ENCODE measurements around the gene ARHGDIB.

ARHGDIB gene

GRCh38 chr12:14964406-14964805, 3.0 kb upstream of the ARHGDIB start:
- Histone ChIP-seq H3K4me3 (ENCODE audit: low read length in 2 of 2) (no peak overlapping the region), H3K36me3 (ENCODE audit: control insufficient read depth in 2 of 2, insufficient read depth in 2 of 2, low read length in 2 of 2) (no peaks in the 10 kb centered on the region), H3K27ac (ENCODE audit: low read length) (no peak overlapping the region), H3K9ac (ENCODE audit: low read length in 2 of 2) (no peak overlapping the region), H3K4me1 (ENCODE audit: control insufficient read depth, insufficient read depth, low read length) (no peaks in the 10 kb centered on the region), H3K9me3 (ENCODE audit: control insufficient read depth in 2 of 2, low read length in 2 of 2) (no peaks in the 10 kb centered on the region), H3K27me3 (ENCODE audit: control insufficient read depth in 1 of 2, insufficient read depth in 2 of 2, low read length in 2 of 2) (no peaks in the 10 kb centered on the region)

GRCh38 chr12:14963520-14963919, 2.1 kb upstream of the ARHGDIB start:
- H3K4me3 ChIP-seq (ENCODE audit: low read length in 2 of 2) = no peak overlapping the region
- no peak overlapping the region for H3K9ac ChIP-seq (ENCODE audit: low read length in 2 of 2)
- H3K9me3 ChIP-seq (ENCODE audit: control insufficient read depth in 2 of 2, low read length in 2 of 2) = no peaks in the 10 kb centered on the region
- H3K27me3 ChIP-seq (ENCODE audit: control insufficient read depth in 1 of 2, insufficient read depth in 2 of 2, low read length in 2 of 2) = no peaks in the 10 kb centered on the region
- no peak overlapping the region for H3K27ac ChIP-seq (ENCODE audit: low read length)
- H3K4me1 ChIP-seq (ENCODE audit: control insufficient read depth, insufficient read depth, low read length) = no peaks in the 10 kb centered on the region
- H3K36me3 ChIP-seq (ENCODE audit: control insufficient read depth in 2 of 2, insufficient read depth in 2 of 2, low read length in 2 of 2) = no peaks in the 10 kb centered on the region

GRCh38 chr12:14962797-14963196, 1.4 kb upstream of the ARHGDIB start:
- Histone ChIP-seq H3K36me3 (ENCODE audit: control insufficient read depth in 2 of 2, insufficient read depth in 2 of 2, low read length in 2 of 2) (no peaks in the 10 kb centered on the region), H3K4me1 (ENCODE audit: control insufficient read depth, insufficient read depth, low read length) (peaks cover under 1% of the 10 kb centered on the region), H3K27ac (ENCODE audit: low read length) (no peak overlapping the region), H3K9ac (ENCODE audit: low read length in 2 of 2) (no peak overlapping the region), H3K9me3 (ENCODE audit: control insufficient read depth in 2 of 2, low read length in 2 of 2) (no peaks in the 10 kb centered on the region), H3K27me3 (ENCODE audit: control insufficient read depth in 1 of 2, insufficient read depth in 2 of 2, low read length in 2 of 2) (no peaks in the 10 kb centered on the region), H3K4me3 (ENCODE audit: low read length in 2 of 2) (no peak overlapping the region)

DNA sequence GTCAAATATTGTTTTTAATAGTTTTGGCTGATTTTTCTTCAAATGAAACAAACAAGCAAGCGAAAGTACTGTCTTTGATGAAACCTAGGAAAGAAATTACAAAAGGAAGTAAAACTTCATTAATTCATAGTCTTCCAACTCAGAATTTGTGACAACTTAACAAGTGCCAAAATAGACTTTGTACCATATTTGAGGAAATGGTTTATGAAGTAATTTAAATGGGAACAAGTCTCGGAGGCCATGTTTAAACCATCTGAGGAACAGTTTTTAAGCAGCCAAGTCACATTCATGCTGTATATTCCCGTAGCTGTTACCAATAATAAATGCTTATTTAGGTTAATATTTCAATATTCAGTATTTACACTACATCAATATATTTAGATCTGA, 745 bp upstream of the ARHGDIB start:
- H3K4me1 ChIP-seq (ENCODE audit: control insufficient read depth, insufficient read depth, low read length) = peaks cover 6% of the 10 kb centered on the region

GRCh38 chr12:14960548-14961465, 594 bp downstream of the ARHGDIB start:
- Histone ChIP-seq H3K27me3 (ENCODE audit: control insufficient read depth in 1 of 2, insufficient read depth in 2 of 2, low read length in 2 of 2) (no peaks in the 10 kb centered on the region), H3K9me3 (ENCODE audit: control insufficient read depth in 2 of 2, low read length in 2 of 2) (no peaks in the 10 kb centered on the region), H3K4me3 (ENCODE audit: low read length in 2 of 2) (peak overlapping the region in 1 of 2 donors; percentile 58), H3K4me1 (ENCODE audit: control insufficient read depth, insufficient read depth, low read length) (peaks cover 12% of the 10 kb centered on the region), H3K27ac (ENCODE audit: low read length) (peak overlapping the region; percentile 13), H3K36me3 (ENCODE audit: control insufficient read depth in 2 of 2, insufficient read depth in 2 of 2, low read length in 2 of 2) (no peaks in the 10 kb centered on the region), H3K9ac (ENCODE audit: low read length in 2 of 2) (no peak overlapping the region)

More for the DNA sequence above, 745 bp upstream of the ARHGDIB start:
- peak overlapping the region; percentile 13 for H3K27ac ChIP-seq (ENCODE audit: low read length)
- no peaks in the 10 kb centered on the region for H3K36me3 ChIP-seq (ENCODE audit: control insufficient read depth in 2 of 2, insufficient read depth in 2 of 2, low read length in 2 of 2)
- no peaks in the 10 kb centered on the region for H3K9me3 ChIP-seq (ENCODE audit: control insufficient read depth in 2 of 2, low read length in 2 of 2)
- H3K4me3 ChIP-seq (ENCODE audit: low read length in 2 of 2) = no peak overlapping the region
- no peak overlapping the region for H3K9ac ChIP-seq (ENCODE audit: low read length in 2 of 2)
- H3K27me3 ChIP-seq (ENCODE audit: control insufficient read depth in 1 of 2, insufficient read depth in 2 of 2, low read length in 2 of 2) = no peaks in the 10 kb centered on the region

DNA sequence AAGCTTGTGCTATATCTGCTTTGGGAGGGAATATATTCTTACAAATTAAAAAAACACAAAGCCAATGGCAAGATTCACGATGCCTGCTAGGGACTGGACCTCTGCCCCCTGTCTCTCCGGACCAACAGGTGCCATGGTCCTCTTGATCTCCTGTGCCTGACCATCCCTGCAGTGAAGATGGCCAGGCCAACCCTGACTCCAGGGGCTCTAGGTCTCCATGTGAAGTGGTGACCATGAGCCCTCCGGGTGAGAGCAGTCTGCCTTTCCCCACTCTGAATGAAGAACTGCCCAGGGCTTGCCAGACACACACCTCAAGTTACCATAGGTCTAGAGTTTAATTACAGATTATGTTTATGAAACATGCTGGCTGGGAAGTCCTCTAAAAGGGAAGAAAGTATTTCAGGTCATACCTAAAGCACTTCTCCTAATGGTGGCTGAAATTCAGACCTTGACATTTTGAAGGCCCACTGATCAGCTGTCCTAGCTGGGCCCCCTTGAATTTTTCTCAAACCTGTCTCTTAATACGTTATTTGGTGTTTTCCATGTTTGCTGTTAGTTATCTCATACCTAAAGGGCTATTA, 1.4 kb downstream of the ARHGDIB start:
- H3K4me3 ChIP-seq (ENCODE audit: low read length in 2 of 2) = peak overlapping the region in 1 of 2 donors; percentile 31
- no peak overlapping the region for H3K9ac ChIP-seq (ENCODE audit: low read length in 2 of 2)
- H3K27ac ChIP-seq (ENCODE audit: low read length) = peak overlapping the region; percentile 8

GRCh38 chr12:14959463-14959862, 1.9 kb downstream of the ARHGDIB start:
- Histone ChIP-seq H3K9ac (ENCODE audit: low read length in 2 of 2) (no peak overlapping the region), H3K27me3 (ENCODE audit: control insufficient read depth in 1 of 2, insufficient read depth in 2 of 2, low read length in 2 of 2) (no peaks in the 10 kb centered on the region), H3K36me3 (ENCODE audit: control insufficient read depth in 2 of 2, insufficient read depth in 2 of 2, low read length in 2 of 2) (no peaks in the 10 kb centered on the region), H3K4me1 (ENCODE audit: control insufficient read depth, insufficient read depth, low read length) (peaks cover 12% of the 10 kb centered on the region), H3K27ac (ENCODE audit: low read length) (no peak overlapping the region), H3K9me3 (ENCODE audit: control insufficient read depth in 2 of 2, low read length in 2 of 2) (no peaks in the 10 kb centered on the region), H3K4me3 (ENCODE audit: low read length in 2 of 2) (peak overlapping the region in 1 of 2 donors; percentile 31)

More for the DNA sequence above, 1.4 kb downstream of the ARHGDIB start:
- peaks cover 12% of the 10 kb centered on the region for H3K4me1 ChIP-seq (ENCODE audit: control insufficient read depth, insufficient read depth, low read length)
- no peaks in the 10 kb centered on the region for H3K27me3 ChIP-seq (ENCODE audit: control insufficient read depth in 1 of 2, insufficient read depth in 2 of 2, low read length in 2 of 2)
- no peaks in the 10 kb centered on the region for H3K9me3 ChIP-seq (ENCODE audit: control insufficient read depth in 2 of 2, low read length in 2 of 2)
- H3K36me3 ChIP-seq (ENCODE audit: control insufficient read depth in 2 of 2, insufficient read depth in 2 of 2, low read length in 2 of 2) = no peaks in the 10 kb centered on the region

DNA sequence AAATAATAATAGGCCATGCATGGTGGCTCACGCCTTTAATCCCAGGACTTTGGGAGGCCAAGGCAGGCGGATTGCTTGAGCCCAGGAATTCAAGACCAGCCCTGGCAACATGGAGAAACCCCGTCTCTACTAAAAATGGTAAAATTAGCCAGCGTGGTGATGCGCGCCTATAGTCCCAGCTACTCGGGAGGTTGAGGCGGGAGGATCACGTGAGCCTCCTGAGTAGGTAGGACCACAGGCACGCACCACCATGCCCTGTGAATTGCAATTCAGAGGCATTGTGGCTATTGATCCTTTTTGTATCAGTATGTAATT, 2.3 kb downstream of the ARHGDIB start:
- no peaks in the 10 kb centered on the region for H3K27me3 ChIP-seq (ENCODE audit: control insufficient read depth in 1 of 2, insufficient read depth in 2 of 2, low read length in 2 of 2)
- H3K9me3 ChIP-seq (ENCODE audit: control insufficient read depth in 2 of 2, low read length in 2 of 2) = no peaks in the 10 kb centered on the region
- H3K27ac ChIP-seq (ENCODE audit: low read length) = no peak overlapping the region
- no peak overlapping the region for H3K9ac ChIP-seq (ENCODE audit: low read length in 2 of 2)
- no peaks in the 10 kb centered on the region for H3K36me3 ChIP-seq (ENCODE audit: control insufficient read depth in 2 of 2, insufficient read depth in 2 of 2, low read length in 2 of 2)
- peaks cover 12% of the 10 kb centered on the region for H3K4me1 ChIP-seq (ENCODE audit: control insufficient read depth, insufficient read depth, low read length)
- H3K4me3 ChIP-seq (ENCODE audit: low read length in 2 of 2) = no peak overlapping the region

- no peaks in the 10 kb centered on the region for H3K36me3 ChIP-seq (ENCODE audit: control insufficient read depth in 2 of 2, insufficient read depth in 2 of 2, low read length in 2 of 2)
- H3K9me3 ChIP-seq (ENCODE audit: control insufficient read depth in 2 of 2, low read length in 2 of 2) = no peaks in the 10 kb centered on the region
- peaks cover 12% of the 10 kb centered on the region for H3K4me1 ChIP-seq (ENCODE audit: control insufficient read depth, insufficient read depth, low read length)
- peak overlapping the region; percentile 46 for H3K27ac ChIP-seq (ENCODE audit: low read length)
- no peaks in the 10 kb centered on the region for H3K27me3 ChIP-seq (ENCODE audit: control insufficient read depth in 1 of 2, insufficient read depth in 2 of 2, low read length in 2 of 2)
- no peak overlapping the region for H3K9ac ChIP-seq (ENCODE audit: low read length in 2 of 2)
- no peak overlapping the region for H3K4me3 ChIP-seq (ENCODE audit: low read length in 2 of 2)
Observed at GRCh38 chr12:14958361-14959125, 2.9 kb downstream of the ARHGDIB start.

DNA sequence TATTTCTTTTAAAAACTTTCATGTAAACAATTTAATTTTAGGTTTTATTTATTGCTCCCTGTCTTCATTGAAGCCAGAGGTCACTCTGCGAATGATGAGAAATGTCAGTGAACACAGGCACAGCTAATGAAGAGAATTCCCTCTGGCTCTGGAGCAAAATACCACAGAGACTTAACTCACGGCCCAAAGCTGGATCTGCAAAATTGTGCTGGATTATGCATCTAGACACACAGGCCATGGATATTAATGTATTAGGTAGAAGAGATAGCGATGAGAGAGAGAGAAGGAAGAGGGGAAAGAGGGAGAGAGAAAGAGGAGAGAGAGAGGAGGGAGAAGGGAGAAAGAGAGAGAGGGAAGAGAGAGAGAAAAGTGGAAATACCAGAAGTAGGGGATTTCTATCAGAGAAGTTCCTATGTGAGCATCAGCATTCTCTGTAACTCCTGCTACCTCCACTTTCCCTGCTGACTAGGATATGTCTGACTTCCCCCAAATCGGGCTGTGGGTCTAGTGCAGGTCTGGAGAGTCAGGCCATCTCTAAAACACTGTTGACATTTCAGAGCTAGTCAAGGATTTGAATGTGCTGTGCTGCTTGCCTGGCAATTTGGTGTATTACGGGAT, 3.7 kb downstream of the ARHGDIB start:
- Histone ChIP-seq H3K36me3 (ENCODE audit: control insufficient read depth in 2 of 2, insufficient read depth in 2 of 2, low read length in 2 of 2) (no peaks in the 10 kb centered on the region), H3K4me1 (ENCODE audit: control insufficient read depth, insufficient read depth, low read length) (peaks cover 12% of the 10 kb centered on the region), H3K27ac (ENCODE audit: low read length) (peak overlapping the region; percentile 46), H3K27me3 (ENCODE audit: control insufficient read depth in 1 of 2, insufficient read depth in 2 of 2, low read length in 2 of 2) (no peaks in the 10 kb centered on the region), H3K9me3 (ENCODE audit: control insufficient read depth in 2 of 2, low read length in 2 of 2) (no peaks in the 10 kb centered on the region), H3K9ac (ENCODE audit: low read length in 2 of 2) (no peak overlapping the region), H3K4me3 (ENCODE audit: low read length in 2 of 2) (peak overlapping the region in 1 of 2 donors; percentile 8)
